CD4-positive, alpha-beta T cell (primary cell): ENCODE measurements around the gene AGGF1. TPM values are rescaled to one million over a fixed set of nuclear protein-coding genes. Genes with fewer than 3 reads are reported as not detected.
"Not testable (repeated sequence)": the region's sequence is repeated elsewhere in the genome, so short reads cannot be mapped to it uniquely, and the experiment has no call there.

Experiments
- ATAC-seq: fragments of 200-7000 bp; cut with Tn5 transposase; one replicate; pipeline ENCODE4 v1.10.0; 2022; ENCODE audit warnings: mild to moderate bottlenecking; ENCODE audit not compliant: poor library complexity
- CTCF ChIA-PET: fragments of 350-600 bp; sonication (Branson Sonifier 250); formaldehyde crosslinking; loops from one replicate; lab custom pipeline; 2021; ENCODE audit warnings: antibody characterized with exemption, inconsistent platforms; lab: Charles Lee
- POLR2A ChIA-PET: fragments of 350-600 bp; sonication (Branson Sonifier 250); formaldehyde crosslinking; loops from one replicate; lab custom pipeline; 2021; ENCODE audit warnings: antibody characterized with exemption, inconsistent platforms; lab: Charles Lee
- DNase-seq, 14 experiments: peaks; one replicate each; pipeline ENCODE4 v3.0.0-alpha.2; 2013 to 2020; ENCODE audit warnings: mixed read lengths in 2 of 14
- H3K27ac ChIP-seq, 2 donors: one replicate each; pipeline versions ENCODE4 v1.5.1 to v1.7.0; 2013; ENCODE audit warnings: low read length in 2 of 2, low read depth in 1 of 2, mild to moderate bottlenecking in 1 of 2
- H3K27me3 ChIP-seq, 2 experiments: 1 replicate in 1 of 2; 2 replicates in 1 of 2; pipeline versions ENCODE4 v1.6.1 to v1.7.0; 2013; ENCODE audit warnings: low read length in 2 of 2, control low read depth in 1 of 2, mild to moderate bottlenecking in 1 of 2, moderate library complexity in 1 of 2; ENCODE audit not compliant: insufficient read depth in 2 of 2, control insufficient read depth in 1 of 2
- H3K36me3 ChIP-seq: one replicate; pipeline ENCODE4 v1.6.1; 2013; ENCODE audit warnings: low read length, control low read depth; ENCODE audit not compliant: insufficient read depth
- H3K4me1 ChIP-seq: one replicate; pipeline ENCODE4 v1.6.1; 2013; ENCODE audit warnings: low read length, control low read depth; ENCODE audit not compliant: insufficient read depth
- H3K4me3 ChIP-seq: one replicate; pipeline ENCODE4 v1.5.1; 2013; ENCODE audit warnings: mild to moderate bottlenecking, low read length, moderate library complexity
- H3K9me3 ChIP-seq, 2 experiments: 1 replicate in 1 of 2; 2 replicates in 1 of 2; pipeline versions ENCODE4 v1.6.1 to v1.7.0; 2013; ENCODE audit warnings: low read length in 2 of 2, mild to moderate bottlenecking in 2 of 2, control low read depth in 1 of 2, moderate library complexity in 1 of 2; ENCODE audit not compliant: control insufficient read depth in 1 of 2, insufficient read depth in 1 of 2
- H3K27ac Mint-ChIP-seq: one replicate; pipeline ENCODE4 v1.8.0; 2020; ENCODE audit warnings: mixed read lengths
- H3K27me3 Mint-ChIP-seq: one replicate; pipeline ENCODE4 v1.8.0; 2021; ENCODE audit warnings: mixed read lengths
- H3K36me3 Mint-ChIP-seq: one replicate; pipeline ENCODE4 v1.8.0; 2021; ENCODE audit warnings: low read depth, mixed read lengths
- H3K4me1 Mint-ChIP-seq: one replicate; pipeline ENCODE4 v1.8.0; 2021; ENCODE audit warnings: low read depth, mixed read lengths
- H3K4me3 Mint-ChIP-seq: one replicate; pipeline ENCODE4 v1.8.0; 2020; ENCODE audit warnings: mild to moderate bottlenecking, mixed read lengths
- H3K9me3 Mint-ChIP-seq: one replicate; pipeline ENCODE4 v1.8.0; 2020; ENCODE audit warnings: mixed read lengths
- intact Hi-C, 2 experiments: fragments of 100-400 bp; cut with DNase I in 1 of 2; cut with micrococcal nuclease in 1 of 2; formaldehyde crosslinking; loops; one replicate each; pipeline versions ENCODE4 v1.15.1 to v1.9.0; 2023 to 2025; cut with DNase I, micrococcal nuclease
- total RNA-seq, 174 experiments: library from RNA in 2 of 174; stranded (reverse) in 2 of 174; gene quantifications; one replicate each; pipeline ENCODE4 v1.2.3 and lab custom pipeline; 2021 to 2026
- TF ChIP-seq, protein P1 (sequence below): fragments of 200-600 bp; IDR thresholded peaks from one replicate; pipeline ENCODE4 v1.8.0; 2022; ENCODE audit warnings: antibody characterized with exemption, mild to moderate bottlenecking

AGGF1 gene
- total RNA-seq, 2 experiments from 2014 or later, result 15.5 to 15.7 TPM

GRCh38 chr5:77074745-77075144, 44.5 kb downstream of the AGGF1 start:
- no peak overlapping the region for H3K27ac Mint-ChIP-seq
- Histone ChIP-seq H3K36me3 (peaks cover 6% of the 10 kb centered on the region), H3K4me3 (no peak overlapping the region), H3K27me3 (no peaks in the 10 kb centered on the region), H3K27ac (no peak overlapping the region), H3K9me3 (no peaks in the 10 kb centered on the region), H3K4me1 (peaks cover 7% of the 10 kb centered on the region)
- H3K9me3 Mint-ChIP-seq, result no peaks in the 10 kb centered on the region
- TF ChIP-seq, protein P1, sequence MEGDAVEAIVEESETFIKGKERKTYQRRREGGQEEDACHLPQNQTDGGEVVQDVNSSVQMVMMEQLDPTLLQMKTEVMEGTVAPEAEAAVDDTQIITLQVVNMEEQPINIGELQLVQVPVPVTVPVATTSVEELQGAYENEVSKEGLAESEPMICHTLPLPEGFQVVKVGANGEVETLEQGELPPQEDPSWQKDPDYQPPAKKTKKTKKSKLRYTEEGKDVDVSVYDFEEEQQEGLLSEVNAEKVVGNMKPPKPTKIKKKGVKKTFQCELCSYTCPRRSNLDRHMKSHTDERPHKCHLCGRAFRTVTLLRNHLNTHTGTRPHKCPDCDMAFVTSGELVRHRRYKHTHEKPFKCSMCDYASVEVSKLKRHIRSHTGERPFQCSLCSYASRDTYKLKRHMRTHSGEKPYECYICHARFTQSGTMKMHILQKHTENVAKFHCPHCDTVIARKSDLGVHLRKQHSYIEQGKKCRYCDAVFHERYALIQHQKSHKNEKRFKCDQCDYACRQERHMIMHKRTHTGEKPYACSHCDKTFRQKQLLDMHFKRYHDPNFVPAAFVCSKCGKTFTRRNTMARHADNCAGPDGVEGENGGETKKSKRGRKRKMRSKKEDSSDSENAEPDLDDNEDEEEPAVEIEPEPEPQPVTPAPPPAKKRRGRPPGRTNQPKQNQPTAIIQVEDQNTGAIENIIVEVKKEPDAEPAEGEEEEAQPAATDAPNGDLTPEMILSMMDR, result no peak
- intact Hi-C loops, result loop anchor here in 1 of 2 experiments (5.0 to 10.0 kb wide), 2 partner anchors 207 to 420 kb away; partner anchors contain the start of gene WDR41
- no peak overlapping the region for H3K4me3 Mint-ChIP-seq
- CTCF ChIA-PET, result no interaction called here
- DNase-seq, result no peak
- H3K36me3 Mint-ChIP-seq, result peaks cover 9% of the 10 kb centered on the region
- H3K27me3 Mint-ChIP-seq, result no peaks in the 10 kb centered on the region
- peaks cover 7% of the 10 kb centered on the region for H3K4me1 Mint-ChIP-seq
- POLR2A ChIA-PET, result no interaction called here
- no peak for ATAC-seq

DNA sequence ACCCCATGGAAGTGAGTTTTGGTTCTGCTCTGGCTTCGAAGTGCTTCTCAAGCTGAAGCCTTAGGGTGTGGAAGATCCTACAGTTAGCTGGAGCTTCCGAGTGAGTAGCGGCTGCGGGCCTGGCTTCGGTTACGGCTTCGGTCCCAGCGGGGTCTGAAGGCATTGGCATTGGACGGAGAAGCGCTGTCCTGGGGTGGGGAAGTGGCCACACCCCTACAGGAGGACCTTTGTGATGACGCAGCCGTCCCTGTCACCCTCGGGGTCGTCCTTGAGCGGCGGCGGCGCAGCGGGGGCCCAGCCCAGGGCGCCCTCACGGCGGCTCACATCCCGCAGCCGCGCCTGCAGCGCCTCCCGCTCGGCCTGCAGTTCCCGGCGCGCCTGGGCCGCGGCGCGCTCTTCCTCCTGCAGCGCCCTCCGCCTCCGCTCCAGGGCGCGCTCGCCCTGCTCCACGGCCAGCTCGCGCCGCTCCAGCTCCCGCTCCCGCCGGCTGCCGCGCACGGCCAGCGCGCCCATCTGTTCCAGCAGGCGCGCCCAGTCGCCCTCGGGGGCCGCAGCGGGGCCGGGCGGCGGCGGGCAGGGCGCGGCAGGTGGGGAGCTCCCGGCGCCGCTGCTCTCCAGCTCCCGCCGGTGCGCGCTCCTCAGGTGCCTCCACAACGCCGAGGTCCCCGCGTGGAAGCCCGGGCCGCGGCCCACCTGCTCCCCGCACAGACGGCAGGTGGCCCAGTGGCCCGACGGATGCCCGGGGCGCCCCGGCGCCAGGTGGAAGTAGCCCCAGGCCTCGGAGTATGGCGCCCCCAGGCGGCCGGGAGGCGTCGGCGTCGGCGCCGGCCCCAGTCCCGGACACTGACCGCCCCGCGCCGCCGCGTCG, 47.0 kb downstream of the AGGF1 start:
- H3K4me3 ChIP-seq, result peak overlapping the region; percentile 19
- H3K36me3 Mint-ChIP-seq, result no peaks in the 10 kb centered on the region
- TF ChIP-seq, protein P1, result peak; percentile 42
- intact Hi-C loops, result loop anchor here (2.0 to 10.0 kb wide), 3 partner anchors 210 to 418 kb away; partner anchors contain the start of gene WDR41 (in 1 of the 2)
- H3K4me1 Mint-ChIP-seq, result peaks cover 7% of the 10 kb centered on the region
- H3K9me3 ChIP-seq, result no peaks in the 10 kb centered on the region
- H3K27ac ChIP-seq, result no peak overlapping the region
- peak overlapping the region; percentile 68 for H3K4me3 Mint-ChIP-seq
- ChIA-PET POLR2A (interaction anchor here (1.5 to 2.3 kb wide), 2 partner anchors 9 to 47 kb away, joined by 9 to 12 read pairs; partner anchors contain the start of genes AGGF1 and ZBED3), CTCF (interaction anchor here (0.8 to 2.2 kb wide), 4 partner anchors 10 to 67 kb away, joined by 3 to 19 read pairs (median 4); partner anchors contain the start of gene ZBED3)
- H3K27ac Mint-ChIP-seq, result no peak overlapping the region
- ATAC-seq, result peak; percentile 80
- H3K27me3 ChIP-seq, result no peaks in the 10 kb centered on the region
- no peaks in the 10 kb centered on the region for H3K27me3 Mint-ChIP-seq
- H3K4me1 ChIP-seq, result peaks cover 7% of the 10 kb centered on the region
- no peaks in the 10 kb centered on the region for H3K36me3 ChIP-seq
- peak in 12 of 14 experiments; percentile 14 to 73 (median 42) for DNase-seq
- H3K9me3 Mint-ChIP-seq, result no peaks in the 10 kb centered on the region

GRCh38 chr5:77077829-77078176, 47.6 kb downstream of the AGGF1 start:
- DNase-seq, result no peak

GRCh38 chr5:77080479-77080878, 50.3 kb downstream of the AGGF1 start:
- H3K36me3 ChIP-seq, H3K36me3 Mint-ChIP-seq, ATAC-seq, H3K27me3 ChIP-seq, DNase-seq, POLR2A ChIA-PET, intact Hi-C loops, H3K27me3 Mint-ChIP-seq, H3K27ac ChIP-seq, H3K4me1 Mint-ChIP-seq, H3K9me3 ChIP-seq, H3K4me3 Mint-ChIP-seq, H3K9me3 Mint-ChIP-seq, CTCF ChIA-PET, H3K4me1 ChIP-seq, H3K4me3 ChIP-seq, H3K27ac Mint-ChIP-seq: not testable (repeated sequence)

More at GRCh38 chr5:77077829-77078176, 47.6 kb downstream of the AGGF1 start:
- POLR2A ChIA-PET, result interaction anchor here (1.5 to 2.3 kb wide), 2 partner anchors 9 to 47 kb away, joined by 9 to 12 read pairs; partner anchors contain the start of genes AGGF1 and ZBED3
- no peaks in the 10 kb centered on the region for H3K9me3 ChIP-seq
- Mint-ChIP-seq H3K9me3 (no peaks in the 10 kb centered on the region), H3K36me3 (no peaks in the 10 kb centered on the region), H3K27me3 (no peaks in the 10 kb centered on the region), H3K27ac (no peak overlapping the region), H3K4me1 (peaks cover 7% of the 10 kb centered on the region), H3K4me3 (peak overlapping the region; percentile 73)
- H3K4me3 ChIP-seq, result no peak overlapping the region
- CTCF ChIA-PET, result interaction anchor here (0.8 to 2.2 kb wide), 4 partner anchors 9 to 67 kb away, joined by 3 to 19 read pairs (median 4); partner anchors contain the start of gene ZBED3
- no peaks in the 10 kb centered on the region for H3K36me3 ChIP-seq
- peaks cover 7% of the 10 kb centered on the region for H3K4me1 ChIP-seq
- TF ChIP-seq, protein P1, result peak; percentile 27
- H3K27me3 ChIP-seq, result no peaks in the 10 kb centered on the region
- ATAC-seq, result peak; percentile 30
- no peak overlapping the region for H3K27ac ChIP-seq
- intact Hi-C loops, result loop anchor here (2.0 to 10.0 kb wide), 3 partner anchors 211 to 417 kb away; partner anchors contain the start of gene WDR41 (in 1 of the 2)
